ENCODE data around the gene UPF3A. TPM values are rescaled to one million over a fixed set of nuclear protein-coding genes. Genes with fewer than 3 reads are reported as not detected.

The UPF3A gene
- total and polyA plus RNA-seq, 9 of the 15 experiments (the other 6 are each of a cell fraction or from before 2014, with no cell fraction given), result 15.6 to 76.5 (median 40.9) TPM

DNA sequence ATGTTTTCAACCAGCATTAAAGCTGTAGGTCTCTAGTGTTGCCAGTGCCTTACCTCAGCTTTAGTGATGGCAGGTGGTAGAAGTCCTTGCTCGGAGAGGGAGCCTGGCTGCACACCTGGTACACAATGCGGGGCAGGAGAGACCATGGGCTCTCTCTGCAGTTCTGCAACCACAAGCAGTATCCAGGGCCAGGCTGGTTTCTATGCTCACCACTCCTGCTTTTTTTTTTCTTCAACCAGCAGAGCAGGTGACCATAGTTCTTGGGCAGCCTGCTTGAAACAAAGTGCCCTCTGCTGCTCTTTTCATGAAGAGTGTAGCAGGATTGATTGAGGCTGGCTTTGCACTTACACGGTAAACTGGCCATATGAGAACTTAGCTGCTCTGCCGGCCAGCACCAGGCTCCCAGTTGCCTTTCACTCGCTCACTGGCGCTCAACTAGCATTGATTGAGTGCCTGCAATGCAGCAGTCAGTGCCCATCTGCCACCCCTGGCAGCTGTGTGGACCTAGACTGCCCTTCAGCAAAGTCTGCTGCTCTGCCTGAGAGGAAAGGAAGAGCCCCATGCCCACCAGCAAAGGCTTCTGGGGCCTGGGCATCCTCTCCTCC is 28.5 kb downstream of the UPF3A start:
- intact Hi-C loops (cut with micrococcal nuclease), result no loop called here
- in situ Hi-C loops (cut with MboI), result no loop called here
- H3K4me1 ChIP-seq (replicated peaks in 1 of 2; ENCODE audit: control insufficient read depth in 2 of 2, insufficient read depth in 2 of 2, low read length in 2 of 2), result peaks cover 0 to 7% of the 10 kb centered on the region in 2 experiments; a peak in 3 of 5 replicates
- no peaks in the 10 kb centered on the region for H3K9me1 ChIP-seq (ENCODE audit: control insufficient read depth, insufficient read depth, low read length)
- DNase-seq (ENCODE audit: extremely low read depth in 1 of 4, low spot score in 3 of 4) (no peak), FAIRE-seq (no peak), ATAC-seq (no peak)
- no peaks in the 10 kb centered on the region for H3K27me3 ChIP-seq (ENCODE audit: control insufficient read depth in 2 of 2, insufficient read depth in 2 of 2, low read length in 2 of 2)
- H3K4me2 ChIP-seq (ENCODE audit: insufficient read depth, low read length), result no peak overlapping the region
- no peak overlapping the region for H3K4me3 ChIP-seq
- peaks cover 20% of the 10 kb centered on the region for H3K79me2 ChIP-seq (ENCODE audit: control insufficient read depth, insufficient read depth, low read length)
- no TSS peak for BruUV-seq (replicated peaks)
- H4K20me1 ChIP-seq (replicated peaks; ENCODE audit: control insufficient read depth, insufficient read depth, low read length), result no peaks in the 10 kb centered on the region
- POLR2A ChIA-PET, result interaction anchor here (0.6 to 1.2 kb wide), 3 partner anchors 25 to 63 kb away, joined by 3 to 5 read pairs (median 4); partner anchors contain the start of gene UPF3A
- TF ChIP-seq, protein P1, sequence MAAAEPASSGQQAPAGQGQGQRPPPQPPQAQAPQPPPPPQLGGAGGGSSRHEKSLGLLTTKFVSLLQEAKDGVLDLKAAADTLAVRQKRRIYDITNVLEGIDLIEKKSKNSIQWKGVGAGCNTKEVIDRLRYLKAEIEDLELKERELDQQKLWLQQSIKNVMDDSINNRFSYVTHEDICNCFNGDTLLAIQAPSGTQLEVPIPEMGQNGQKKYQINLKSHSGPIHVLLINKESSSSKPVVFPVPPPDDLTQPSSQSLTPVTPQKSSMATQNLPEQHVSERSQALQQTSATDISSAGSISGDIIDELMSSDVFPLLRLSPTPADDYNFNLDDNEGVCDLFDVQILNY (CRISPR knock-in tag; IDR thresholded peaks at IDR 0.05), result no peak
- TF ChIP-seq, protein P2, sequence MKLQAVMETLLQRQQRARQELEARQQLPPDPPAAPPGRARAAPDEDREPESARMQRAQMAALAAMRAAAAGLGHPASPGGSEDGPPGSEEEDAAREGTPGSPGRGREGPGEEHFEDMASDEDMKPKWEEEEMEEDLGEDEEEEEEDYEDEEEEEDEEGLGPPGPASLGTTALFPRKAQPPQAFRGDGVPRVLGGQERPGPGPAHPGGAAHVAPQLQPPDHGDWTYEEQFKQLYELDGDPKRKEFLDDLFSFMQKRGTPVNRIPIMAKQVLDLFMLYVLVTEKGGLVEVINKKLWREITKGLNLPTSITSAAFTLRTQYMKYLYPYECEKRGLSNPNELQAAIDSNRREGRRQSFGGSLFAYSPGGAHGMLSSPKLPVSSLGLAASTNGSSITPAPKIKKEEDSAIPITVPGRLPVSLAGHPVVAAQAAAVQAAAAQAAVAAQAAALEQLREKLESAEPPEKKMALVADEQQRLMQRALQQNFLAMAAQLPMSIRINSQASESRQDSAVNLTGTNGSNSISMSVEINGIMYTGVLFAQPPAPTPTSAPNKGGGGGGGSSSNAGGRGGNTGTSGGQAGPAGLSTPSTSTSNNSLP (IDR thresholded peaks at IDR 0.05; ENCODE audit: borderline replicate concordance, low read depth, low read length), result no peak
- TF ChIP-seq, protein P3, sequence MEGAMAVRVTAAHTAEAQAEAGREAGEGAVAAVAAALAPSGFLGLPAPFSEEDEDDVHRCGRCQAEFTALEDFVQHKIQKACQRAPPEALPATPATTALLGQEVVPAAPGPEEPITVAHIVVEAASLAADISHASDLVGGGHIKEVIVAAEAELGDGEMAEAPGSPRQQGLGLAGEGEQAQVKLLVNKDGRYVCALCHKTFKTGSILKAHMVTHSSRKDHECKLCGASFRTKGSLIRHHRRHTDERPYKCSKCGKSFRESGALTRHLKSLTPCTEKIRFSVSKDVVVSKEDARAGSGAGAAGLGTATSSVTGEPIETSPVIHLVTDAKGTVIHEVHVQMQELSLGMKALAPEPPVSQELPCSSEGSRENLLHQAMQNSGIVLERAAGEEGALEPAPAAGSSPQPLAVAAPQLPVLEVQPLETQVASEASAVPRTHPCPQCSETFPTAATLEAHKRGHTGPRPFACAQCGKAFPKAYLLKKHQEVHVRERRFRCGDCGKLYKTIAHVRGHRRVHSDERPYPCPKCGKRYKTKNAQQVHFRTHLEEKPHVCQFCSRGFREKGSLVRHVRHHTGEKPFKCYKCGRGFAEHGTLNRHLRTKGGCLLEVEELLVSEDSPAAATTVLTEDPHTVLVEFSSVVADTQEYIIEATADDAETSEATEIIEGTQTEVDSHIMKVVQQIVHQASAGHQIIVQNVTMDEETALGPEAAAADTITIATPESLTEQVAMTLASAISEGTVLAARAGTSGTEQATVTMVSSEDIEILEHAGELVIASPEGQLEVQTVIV (CRISPR knock-in tag; IDR thresholded peaks at IDR 0.05; ENCODE audit: borderline replicate concordance), result no peak
- TF ChIP-seq NFYB (IDR thresholded peaks at IDR 0.05; ENCODE audit: extremely low read depth, insufficient read length), result no peak
- no peak for TF ChIP-seq GATA2 (CRISPR knock-in tag; IDR thresholded peaks at IDR 0.05)
- no peak for TF ChIP-seq EGR1 (conservative IDR thresholded peaks at IDR 0.05)
- no peak for TF ChIP-seq ZNF253 (CRISPR knock-in tag; conservative IDR thresholded peaks at IDR 0.05)
- TF ChIP-seq, protein P4, sequence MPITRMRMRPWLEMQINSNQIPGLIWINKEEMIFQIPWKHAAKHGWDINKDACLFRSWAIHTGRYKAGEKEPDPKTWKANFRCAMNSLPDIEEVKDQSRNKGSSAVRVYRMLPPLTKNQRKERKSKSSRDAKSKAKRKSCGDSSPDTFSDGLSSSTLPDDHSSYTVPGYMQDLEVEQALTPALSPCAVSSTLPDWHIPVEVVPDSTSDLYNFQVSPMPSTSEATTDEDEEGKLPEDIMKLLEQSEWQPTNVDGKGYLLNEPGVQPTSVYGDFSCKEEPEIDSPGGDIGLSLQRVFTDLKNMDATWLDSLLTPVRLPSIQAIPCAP (CRISPR knock-in tag; IDR thresholded peaks at IDR 0.05; ENCODE audit: borderline replicate concordance), result no peak
- TF ChIP-seq, protein P5, sequence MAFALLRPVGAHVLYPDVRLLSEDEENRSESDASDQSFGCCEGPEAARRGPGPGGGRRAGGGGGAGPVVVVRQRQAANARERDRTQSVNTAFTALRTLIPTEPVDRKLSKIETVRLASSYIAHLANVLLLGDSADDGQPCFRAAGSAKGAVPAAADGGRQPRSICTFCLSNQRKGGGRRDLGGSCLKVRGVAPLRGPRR (CRISPR knock-in tag; IDR thresholded peaks at IDR 0.05), result no peak
- no peak for TF ChIP-seq BRD4 (IDR thresholded peaks at IDR 0.05)
- no peak for TF ChIP-seq THRAP3 (IDR thresholded peaks at IDR 0.05; ENCODE audit: borderline replicate concordance)
- TF ChIP-seq SP2 (IDR thresholded peaks at IDR 0.05; ENCODE audit: extremely low read depth, low read depth, low read length, poor library complexity, severe bottlenecking), result no peak
- TF ChIP-seq MAFG (tag; conservative IDR thresholded peaks at IDR 0.05), result no peak
- H2AFZ ChIP-seq (ENCODE audit: low read depth, low read length), result no peak overlapping the region
- H3K9me3 ChIP-seq (replicated peaks; ENCODE audit: control insufficient read depth, insufficient read depth, low read depth, low read length), result no peaks in the 10 kb centered on the region
- H3K27ac ChIP-seq (ENCODE audit: extremely low read depth, low read depth, low read length), result no peak overlapping the region
- H3K9ac ChIP-seq (ENCODE audit: insufficient read depth in 1 of 2, low read depth in 2 of 2, low read length in 2 of 2), result peak overlapping the region in 1 of 2 experiments; percentile 79; a peak in 2 of 4 replicates
- 77% methylated on average over 5 of the region's 6 CpGs for WGBS (ENCODE audit: insufficient coverage, low coverage, missing lambda C conversion rate)
- CTCF ChIA-PET (ENCODE audit: low intra/inter-chr PET ratio), result no interaction called here
- H3K36me3 ChIP-seq (ENCODE audit: control insufficient read depth, insufficient read depth, low read length), result peaks cover 10% of the 10 kb centered on the region; the same call in 1 of the 3 replicates

Measured in K562 (cell line).